CMK (cell line): Measurements from ENCODE around the gene PARP12.

Source experiments
- DNase-seq: peaks from one replicate; pipeline ENCODE4 v3.0.0-alpha.2; 2010; ENCODE audit warnings: low read depth

The PARP12 gene

GRCh38 chr7:140014123-140014522, 48.6 kb downstream of the PARP12 start:
- no peak for DNase-seq

DNA sequence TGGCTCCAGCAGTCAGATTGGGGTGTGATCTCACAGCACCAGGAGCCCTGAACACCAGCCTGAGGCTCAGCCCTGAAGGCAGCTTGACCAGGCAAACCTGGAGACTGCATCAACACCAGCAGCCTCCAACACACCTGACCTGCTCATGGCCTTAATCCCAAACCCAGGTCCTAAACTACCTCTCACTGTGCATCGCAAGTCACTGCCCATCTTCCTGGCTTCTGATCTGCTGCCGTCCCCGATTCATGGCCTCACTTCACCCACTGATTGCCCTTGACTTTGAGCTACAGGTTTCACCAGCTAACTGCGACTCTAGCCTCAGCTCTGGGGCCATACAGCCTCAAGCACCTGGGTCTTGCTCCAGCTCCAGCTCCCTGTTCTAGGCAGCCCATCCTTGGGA, 49.1 kb downstream of the PARP12 start:
- no peak for DNase-seq

GRCh38 chr7:140010194-140010895, 52.4 kb downstream of the PARP12 start:
- DNase-seq, result no peak

DNA sequence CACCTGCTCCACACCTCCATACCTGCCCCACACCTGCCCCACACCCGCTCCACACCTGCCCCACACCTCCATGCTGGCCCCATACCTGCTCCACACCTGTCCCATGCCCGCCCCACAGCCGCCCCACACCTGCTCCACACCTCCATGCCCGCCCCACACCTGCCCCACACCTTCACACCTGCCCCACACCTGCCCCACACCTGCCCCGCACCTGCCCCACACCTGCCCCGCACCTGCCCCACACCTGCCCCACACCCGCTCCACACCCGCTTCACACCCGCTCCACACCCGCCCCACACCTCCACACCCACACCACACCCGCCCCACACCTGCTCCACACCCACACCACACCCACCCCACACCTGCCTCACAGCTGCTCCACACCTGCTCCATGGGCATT, 53.0 kb downstream of the PARP12 start:
- no peak for DNase-seq

DNA sequence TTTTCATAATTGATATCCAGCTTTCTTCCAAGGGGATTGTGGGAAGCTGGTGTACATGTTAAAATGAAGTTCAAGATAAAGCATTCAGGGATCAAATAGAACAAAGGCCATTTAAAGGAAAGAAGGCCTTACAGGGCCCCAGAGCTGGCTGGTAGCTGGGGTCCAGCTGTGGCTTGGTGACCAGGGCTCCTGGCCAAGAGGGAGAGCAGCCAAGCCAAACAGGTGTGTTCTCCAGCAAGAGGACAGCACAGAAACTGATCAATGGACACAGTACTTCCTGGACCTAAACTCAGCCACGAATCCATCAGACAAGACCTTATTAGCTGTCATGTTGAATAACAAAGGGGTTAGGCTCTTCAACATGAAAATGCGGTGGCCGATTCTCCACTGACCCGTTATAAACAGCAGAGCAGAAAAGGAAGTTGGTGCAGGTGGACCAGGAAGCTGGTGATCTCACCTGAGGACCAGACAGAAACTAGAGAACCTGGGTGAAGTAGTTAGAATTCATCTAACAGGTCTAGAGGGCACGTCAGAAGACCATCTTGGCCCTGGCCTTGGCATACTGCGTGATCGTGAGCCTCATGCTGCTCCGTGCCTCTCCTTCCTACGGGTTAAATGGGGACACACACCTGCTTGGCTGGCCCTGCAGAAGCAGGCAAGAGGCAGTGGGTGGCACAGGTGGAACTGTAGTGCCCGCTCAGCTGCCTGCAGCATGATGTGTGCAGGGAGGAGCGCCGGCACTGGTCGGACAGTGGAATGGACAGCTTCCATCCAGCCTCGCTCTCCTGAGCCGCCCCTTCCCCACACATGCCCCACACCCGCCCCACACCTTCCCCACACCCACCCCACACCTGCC, 53.8 kb downstream of the PARP12 start:
- no peak for DNase-seq

GRCh38 chr7:140007051-140007690, 55.6 kb downstream of the PARP12 start:
- DNase-seq, result no peak

DNA sequence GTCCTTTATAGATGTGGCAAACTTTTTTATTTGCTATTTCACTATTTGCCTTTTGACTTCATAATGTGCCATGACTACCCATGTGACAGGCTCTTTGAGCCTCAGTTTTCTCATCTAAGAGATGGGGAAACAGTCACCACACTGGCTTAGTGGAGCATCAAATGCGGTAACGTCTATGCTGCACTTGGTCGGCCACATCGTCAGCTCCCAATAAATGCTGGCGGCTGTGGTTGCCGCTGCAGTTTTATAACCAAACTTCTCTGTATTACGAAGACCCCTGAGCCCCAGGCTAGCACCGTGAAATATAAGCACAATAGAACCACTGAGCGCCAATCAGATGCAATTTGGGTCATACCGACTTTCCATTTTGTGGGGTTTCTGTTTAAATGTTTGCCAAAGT, 56.2 kb downstream of the PARP12 start:
- DNase-seq, result no peak

DNA sequence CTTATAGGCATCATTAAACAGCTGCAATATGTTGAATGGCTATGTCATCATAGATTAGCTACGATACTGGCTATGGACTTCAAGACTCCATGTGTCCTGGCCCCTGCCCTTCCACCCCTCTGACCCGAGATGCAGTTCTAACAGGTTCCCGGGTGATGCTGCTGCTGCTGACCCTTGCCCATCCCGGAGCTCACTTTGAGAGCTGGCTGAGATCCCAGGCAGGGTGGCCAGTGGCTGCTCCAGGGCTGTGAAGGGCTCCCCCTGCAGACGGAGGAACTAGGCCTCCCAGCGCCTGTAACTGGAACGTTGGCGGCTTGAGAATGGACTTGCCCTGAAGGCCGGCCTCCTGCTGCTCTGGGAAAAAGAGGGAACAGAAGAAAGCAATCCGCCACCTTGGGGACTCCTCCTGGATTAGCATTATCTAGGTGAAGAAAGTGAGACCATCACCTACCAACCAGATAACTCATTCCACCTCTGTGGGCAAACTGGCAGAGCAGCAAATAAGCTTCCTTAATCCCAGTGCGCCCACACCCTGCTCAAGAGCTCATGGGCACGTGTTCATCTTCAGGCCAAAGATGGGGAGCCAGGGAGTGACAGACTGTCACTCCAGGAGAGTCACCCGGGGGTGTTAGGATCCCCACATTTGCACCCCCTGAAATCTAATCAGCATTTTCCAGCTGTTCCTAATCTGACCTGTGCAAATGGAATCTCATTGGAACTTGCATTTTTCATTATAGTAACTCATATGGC, 56.8 kb downstream of the PARP12 start:
- no peak for DNase-seq

DNA sequence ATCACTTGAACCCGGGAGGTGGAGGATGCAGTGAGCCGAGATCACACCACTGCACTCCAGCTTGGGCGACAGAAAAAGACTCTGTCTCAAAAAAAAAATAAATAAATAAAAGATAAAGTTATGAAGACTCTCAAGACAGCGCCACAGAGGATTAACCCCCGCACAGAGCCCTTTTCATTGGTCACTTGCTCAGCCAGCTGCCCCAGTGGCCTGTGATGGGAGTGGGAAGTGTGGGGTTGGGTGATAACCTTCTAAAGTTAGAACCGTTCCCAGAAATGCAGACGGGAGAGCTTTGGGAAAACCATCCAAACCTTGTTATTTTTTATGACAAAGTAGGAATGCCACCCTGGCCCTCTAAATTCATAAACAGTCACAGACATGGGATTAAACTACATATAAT, 57.4 kb downstream of the PARP12 start:
- DNase-seq, result no peak

DNA sequence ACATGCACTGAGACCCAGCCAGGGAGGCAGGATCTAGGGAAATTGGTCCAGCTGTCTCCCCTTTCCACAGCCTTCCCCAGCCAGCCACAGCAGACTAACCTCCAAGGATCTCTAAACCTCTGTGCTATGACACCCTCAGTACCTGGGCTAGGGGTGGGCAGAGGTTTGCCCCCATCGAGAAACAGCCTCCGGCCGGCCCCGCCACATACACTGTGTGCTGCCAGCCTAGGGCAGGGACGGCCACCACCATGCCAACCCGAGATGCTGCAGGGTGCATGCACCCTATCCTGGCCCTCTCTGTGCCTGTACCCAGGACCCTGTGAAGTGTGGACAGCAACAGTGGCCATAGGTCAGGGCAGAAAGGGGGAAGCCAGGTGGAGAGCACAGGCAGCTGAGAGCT, 58.1 kb downstream of the PARP12 start:
- DNase-seq, result no peak

GRCh38 chr7:140003913-140004382, 58.8 kb downstream of the PARP12 start:
- no peak for DNase-seq

GRCh38 chr7:140000666-140001268, 62.0 kb downstream of the PARP12 start:
- no peak for DNase-seq

DNA sequence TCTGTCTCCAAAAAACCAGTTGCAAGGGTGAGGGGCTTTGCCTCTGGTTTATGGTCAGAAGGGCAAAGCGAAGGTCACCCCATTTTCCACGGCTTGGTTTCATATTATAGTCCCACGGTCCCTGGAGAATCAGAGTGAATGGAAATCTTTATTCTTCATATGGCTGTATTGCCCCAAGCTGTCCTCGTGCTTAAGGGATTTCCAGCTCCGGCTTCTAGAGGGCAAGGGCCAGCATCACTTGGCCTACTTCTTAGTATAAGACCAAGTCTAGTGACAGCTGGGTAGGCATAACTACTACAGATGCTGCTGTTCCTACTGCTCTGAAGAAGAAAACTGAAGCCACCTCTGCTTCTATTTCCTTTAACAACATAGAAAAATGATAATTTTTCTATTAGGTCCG, 63.2 kb downstream of the PARP12 start:
- no peak for DNase-seq

DNA sequence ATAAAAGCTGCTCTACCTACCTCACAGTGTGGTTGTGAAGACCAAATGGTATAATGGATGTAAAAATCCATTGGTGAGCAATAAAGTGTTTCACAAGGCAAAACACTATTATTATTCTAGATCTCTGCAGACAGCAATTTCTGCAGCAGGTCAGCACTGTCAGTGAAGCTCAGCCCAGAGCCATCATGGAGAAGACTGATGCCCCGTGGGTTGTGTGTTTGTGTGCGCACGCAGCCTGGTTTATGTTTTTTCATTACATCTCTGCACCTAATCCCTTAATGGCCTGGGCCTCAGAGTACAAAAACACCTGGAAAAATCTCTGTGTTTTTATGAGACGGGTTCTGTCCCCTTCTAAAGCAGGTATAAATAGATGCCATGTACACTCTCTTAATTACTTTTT, 64.2 kb downstream of the PARP12 start:
- DNase-seq, result no peak

GRCh38 chr7:139995017-139995915, 67.5 kb downstream of the PARP12 start:
- no peak for DNase-seq

DNA sequence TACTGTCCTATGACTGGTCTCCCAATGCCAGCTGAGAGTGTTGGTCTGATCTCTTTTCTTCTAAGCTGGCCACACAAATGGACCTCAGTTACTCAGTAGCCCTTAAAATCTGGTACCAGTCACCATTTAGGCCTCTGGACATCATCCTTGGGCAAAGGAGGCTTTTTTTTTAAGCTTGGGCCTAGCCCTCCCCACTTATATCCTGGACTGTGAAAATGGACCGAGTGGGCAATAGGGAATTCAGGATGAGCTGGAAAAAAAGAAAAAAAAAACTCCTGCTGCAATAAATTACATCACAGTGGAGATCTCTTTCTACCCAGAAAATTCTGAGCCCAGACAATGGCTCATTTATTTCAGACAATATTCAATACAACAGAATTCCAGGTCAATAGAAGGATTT, 68.4 kb downstream of the PARP12 start:
- no peak for DNase-seq

DNA sequence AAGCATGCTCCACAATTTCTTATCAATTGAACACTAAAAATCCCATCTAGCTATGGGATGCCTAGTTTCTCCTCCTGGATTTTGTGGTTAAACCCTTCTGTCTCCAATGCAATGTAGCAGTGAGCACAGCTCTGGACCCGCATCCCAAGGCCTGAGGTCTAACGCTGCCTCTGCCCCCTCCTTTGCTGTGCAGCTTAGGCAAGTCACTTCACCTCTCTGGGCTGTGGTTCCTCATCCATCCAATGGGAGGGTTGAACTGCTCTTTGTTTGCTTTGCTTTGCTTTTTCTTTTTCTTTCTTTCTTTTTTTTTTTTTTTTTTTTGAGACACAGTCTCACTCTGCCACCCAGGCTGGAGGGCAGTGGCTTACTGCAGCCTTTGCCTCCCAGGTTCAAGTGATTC, 69.2 kb downstream of the PARP12 start:
- DNase-seq, result no peak

DNA sequence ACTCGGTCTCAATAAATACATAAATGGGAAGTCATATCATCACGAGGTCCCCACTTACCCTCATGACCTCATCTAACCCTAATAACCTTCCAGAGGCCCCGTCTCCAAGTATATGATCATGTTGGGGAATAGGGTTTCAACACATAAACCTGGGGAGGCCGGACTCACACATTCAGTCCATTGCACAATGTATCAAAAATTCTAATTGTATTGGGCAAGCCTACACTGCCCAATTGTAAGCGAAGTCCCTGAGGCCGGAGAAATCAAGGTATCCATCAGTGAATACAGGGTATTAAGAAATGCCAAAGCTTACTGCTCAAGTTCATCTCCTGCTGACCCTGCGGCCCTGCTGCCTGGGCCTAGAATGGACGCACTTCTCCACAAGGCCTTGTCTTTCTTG, 69.6 kb downstream of the PARP12 start:
- no peak for DNase-seq

DNA sequence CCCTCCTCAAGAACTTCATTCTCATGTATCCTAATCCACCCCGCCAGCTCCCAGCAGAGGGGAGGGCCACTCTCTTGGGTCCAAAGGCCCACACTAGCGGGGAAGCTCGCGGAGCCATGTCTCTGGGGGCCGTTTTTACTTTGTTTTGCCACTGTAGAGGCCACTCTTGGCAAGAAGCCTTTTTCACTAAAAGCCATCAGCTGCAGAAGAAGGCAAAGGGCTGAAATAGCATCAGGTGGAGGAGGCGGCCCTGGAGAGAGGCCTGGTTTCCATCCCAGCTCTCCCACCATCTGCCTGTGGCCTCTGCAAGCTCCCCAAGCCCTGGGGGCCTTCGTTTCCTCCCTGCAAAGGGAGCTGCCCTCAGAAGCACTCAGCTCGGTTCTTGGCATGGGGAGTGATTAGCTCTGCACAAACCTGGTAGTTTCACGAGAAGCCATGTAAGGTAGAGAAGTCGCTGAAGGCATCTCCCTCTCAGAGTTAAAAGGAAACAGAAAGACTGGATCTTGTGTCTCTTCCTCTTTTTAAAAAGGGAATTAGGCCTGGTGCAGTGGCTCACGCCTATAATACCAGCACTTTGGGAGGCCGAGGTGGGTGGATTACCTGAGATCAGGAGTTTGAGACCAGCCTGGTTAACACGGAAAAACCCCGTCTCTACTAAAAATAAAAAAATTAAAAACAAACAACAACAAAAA, 70.3 kb downstream of the PARP12 start:
- DNase-seq, result no peak

- DNase-seq, result no peak
These were observed 70.8 kb downstream of the PARP12 start for GRCh38 chr7:139991911-139992310.
